GM12891 (cell line): Measurements from ENCODE around the gene ROS1.

Source experiments
- PAX5 ChIP-seq: IDR thresholded peaks from 2 replicates; pipeline ENCODE4 v1.6.1; 2011; ENCODE audit warnings: low read length, moderate library complexity, mild to moderate bottlenecking; ENCODE audit not compliant: insufficient read depth, severe bottlenecking
- POLR2A ChIP-seq: IDR thresholded peaks from 2 replicates; pipeline ENCODE4 v1.6.1; 2011; ENCODE audit warnings: low read depth, low read length, control low read depth
- POLR2AphosphoS5 ChIP-seq: IDR thresholded peaks from 2 replicates; pipeline ENCODE4 v1.6.1; 2011; ENCODE audit warnings: low read depth, low read length, control low read depth
- SPI1 ChIP-seq: IDR thresholded peaks from 2 replicates; pipeline ENCODE4 v1.6.1; 2011; ENCODE audit warnings: low read depth, low read length, control low read depth
- TAF1 ChIP-seq: IDR thresholded peaks from 2 replicates; pipeline ENCODE4 v1.6.1; 2011; ENCODE audit warnings: low read depth, low read length, control low read depth

DNA sequence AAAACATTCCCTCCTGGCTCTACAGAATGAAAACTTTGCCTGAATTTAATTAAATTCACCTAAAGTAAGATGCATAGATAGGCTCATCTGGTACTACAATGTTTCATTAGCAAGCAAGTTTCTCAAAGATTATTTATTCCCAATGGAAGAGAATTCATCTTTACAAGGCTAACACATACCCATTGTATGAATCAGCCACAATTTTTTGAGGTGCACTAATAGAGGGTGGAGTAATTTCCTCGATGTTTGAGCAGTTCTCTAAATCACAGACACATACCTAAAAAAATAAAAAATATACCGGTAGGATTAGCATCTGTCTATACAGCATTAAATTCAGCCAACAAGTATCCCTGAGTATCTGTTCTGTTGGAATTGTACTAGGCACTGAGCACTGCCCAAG lies 32.7 kb downstream of the ROS1 start:
- TF ChIP-seq POLR2A, result no peak
- no peak for TF ChIP-seq POLR2AphosphoS5
- TF ChIP-seq TAF1, result no peak
- TF ChIP-seq SPI1, result no peak
- no peak for TF ChIP-seq PAX5
